ENCODE results near the gene GATA6.

The GATA6 gene

GRCh38 chr18:22167091-22167470 lies 2.3 kb upstream of the GATA6 start:
- DNase-seq = no peak

GRCh38 chr18:22167471-22168241 lies 1.7 kb upstream of the GATA6 start:
- no peak for DNase-seq

- no peak for DNase-seq
These were observed 948 bp upstream of the GATA6 start for GRCh38 chr18:22168360-22168921.

- no peak for DNase-seq
These were observed 566 bp downstream of the GATA6 start for GRCh38 chr18:22169889-22170420.

- no peak for DNase-seq
These were observed 1.2 kb downstream of the GATA6 start for GRCh38 chr18:22170421-22171257.

- DNase-seq = no peak
These were observed 2.1 kb downstream of the GATA6 start for GRCh38 chr18:22171258-22172119.

GRCh38 chr18:22172120-22172582 lies 2.8 kb downstream of the GATA6 start:
- DNase-seq = no peak

GRCh38 chr18:22172594-22173049 lies 3.2 kb downstream of the GATA6 start:
- DNase-seq = no peak

GRCh38 chr18:22173221-22173927 lies 4.0 kb downstream of the GATA6 start:
- DNase-seq = no peak

- DNase-seq = no peak
These were observed 4.5 kb downstream of the GATA6 start for GRCh38 chr18:22173928-22174301.

- DNase-seq = no peak
These were observed 5.2 kb downstream of the GATA6 start for GRCh38 chr18:22174341-22175145.

GRCh38 chr18:22175346-22175745 lies 6.0 kb downstream of the GATA6 start:
- DNase-seq = no peak

GRCh38 chr18:22176420-22177326 lies 7.3 kb downstream of the GATA6 start:
- DNase-seq = no peak

GRCh38 chr18:22177327-22177871 lies 8.0 kb downstream of the GATA6 start:
- no peak for DNase-seq

- no peak for DNase-seq
These were observed 9.8 kb downstream of the GATA6 start for GRCh38 chr18:22179174-22179573.

GRCh38 chr18:22179631-22180030 lies 10.2 kb downstream of the GATA6 start:
- DNase-seq = no peak

GRCh38 chr18:22180722-22181121 lies 11.3 kb downstream of the GATA6 start:
- no peak for DNase-seq

GRCh38 chr18:22182884-22183697 lies 13.7 kb downstream of the GATA6 start:
- DNase-seq = no peak

All from stimulated activated CD4-positive, alpha-beta T cell treated with anti-CD3 and anti-CD28 coated beads, Interleukin-2, amount 100 ng/mL, for 24 hours (primary cell).